Muscle layer of colon (tissue), 2 donors: ENCODE results near the gene TMEM170A.
"Not testable (repeated sequence)": the region's sequence is repeated elsewhere in the genome, so short reads cannot be mapped to it uniquely, and the experiment has no call there.

Experiments
- H3K27ac ChIP-seq: one replicate; pipeline ENCODE4 v1.7.0; 2013; ENCODE audit warnings: low read depth, mild to moderate bottlenecking, low read length, moderate library complexity
- H3K27me3 ChIP-seq, 2 donors: one replicate each; pipeline ENCODE4 v1.7.0; 2013; ENCODE audit warnings: low read length in 2 of 2, mild to moderate bottlenecking in 2 of 2; ENCODE audit not compliant: insufficient read depth in 2 of 2, control insufficient read depth in 1 of 2
- H3K36me3 ChIP-seq: one replicate; pipeline ENCODE4 v1.7.0; 2013; ENCODE audit warnings: mild to moderate bottlenecking, low read length; ENCODE audit not compliant: insufficient read depth
- H3K4me1 ChIP-seq: one replicate; pipeline ENCODE4 v1.7.0; 2013; ENCODE audit warnings: mild to moderate bottlenecking, low read length; ENCODE audit not compliant: insufficient read depth
- H3K4me3 ChIP-seq, 2 donors: one replicate each; pipeline ENCODE4 v1.7.0; 2013; ENCODE audit warnings: low read length in 2 of 2, low read depth in 1 of 2, mild to moderate bottlenecking in 1 of 2, moderate library complexity in 1 of 2
- H3K9ac ChIP-seq: one replicate; pipeline ENCODE4 v1.7.0; 2013; ENCODE audit warnings: low read length
- H3K9me3 ChIP-seq: one replicate; pipeline ENCODE4 v1.7.0; 2013; ENCODE audit warnings: mild to moderate bottlenecking, low read length
- donor health status: abdominal sarcoma.
- donor health status: Adenocarcinoma of cecum.

TMEM170A gene

DNA sequence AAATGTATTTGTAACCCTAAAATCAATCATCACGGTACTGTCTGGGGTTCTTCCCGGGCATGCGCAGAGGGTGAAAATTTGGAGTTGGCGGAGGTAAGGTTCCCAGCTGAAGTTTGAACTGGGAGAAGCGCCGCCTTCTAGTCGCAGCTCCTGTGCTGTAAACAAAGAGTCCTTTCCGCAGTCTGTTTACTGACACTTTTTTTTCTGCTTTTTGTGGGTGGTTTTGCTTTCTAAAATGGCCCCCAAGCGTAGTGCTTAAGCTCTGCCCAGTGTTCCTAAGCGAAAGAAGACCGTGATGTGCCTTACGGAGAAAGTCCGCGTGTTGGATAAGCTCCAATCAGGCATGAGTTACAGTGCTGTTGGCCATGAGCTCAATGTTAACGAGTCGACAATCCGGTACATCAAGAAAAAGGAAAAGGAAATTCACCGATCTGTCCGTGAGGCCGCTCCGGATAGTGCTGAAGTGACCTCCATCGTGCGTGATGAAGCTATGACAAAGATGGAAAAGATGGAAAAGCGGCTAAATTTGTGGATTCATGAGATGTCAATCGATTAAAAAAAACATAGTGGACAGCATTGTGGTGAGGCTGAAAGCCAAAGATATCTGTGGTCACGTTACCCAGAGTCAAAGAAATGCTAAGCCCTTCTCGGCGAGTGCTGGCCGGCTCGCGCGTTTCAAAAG lies 30.6 kb downstream of the TMEM170A start:
- Histone ChIP-seq H3K27ac (peak overlapping the region; percentile 93), H3K36me3 (no peaks in the 10 kb centered on the region), H3K9me3 (no peaks in the 10 kb centered on the region), H3K4me3 (peak overlapping the region; percentile 73 to 98), H3K4me1 (peaks cover 3% of the 10 kb centered on the region), H3K27me3 (no peaks in the 10 kb centered on the region), H3K9ac (peak overlapping the region; percentile 62)

DNA sequence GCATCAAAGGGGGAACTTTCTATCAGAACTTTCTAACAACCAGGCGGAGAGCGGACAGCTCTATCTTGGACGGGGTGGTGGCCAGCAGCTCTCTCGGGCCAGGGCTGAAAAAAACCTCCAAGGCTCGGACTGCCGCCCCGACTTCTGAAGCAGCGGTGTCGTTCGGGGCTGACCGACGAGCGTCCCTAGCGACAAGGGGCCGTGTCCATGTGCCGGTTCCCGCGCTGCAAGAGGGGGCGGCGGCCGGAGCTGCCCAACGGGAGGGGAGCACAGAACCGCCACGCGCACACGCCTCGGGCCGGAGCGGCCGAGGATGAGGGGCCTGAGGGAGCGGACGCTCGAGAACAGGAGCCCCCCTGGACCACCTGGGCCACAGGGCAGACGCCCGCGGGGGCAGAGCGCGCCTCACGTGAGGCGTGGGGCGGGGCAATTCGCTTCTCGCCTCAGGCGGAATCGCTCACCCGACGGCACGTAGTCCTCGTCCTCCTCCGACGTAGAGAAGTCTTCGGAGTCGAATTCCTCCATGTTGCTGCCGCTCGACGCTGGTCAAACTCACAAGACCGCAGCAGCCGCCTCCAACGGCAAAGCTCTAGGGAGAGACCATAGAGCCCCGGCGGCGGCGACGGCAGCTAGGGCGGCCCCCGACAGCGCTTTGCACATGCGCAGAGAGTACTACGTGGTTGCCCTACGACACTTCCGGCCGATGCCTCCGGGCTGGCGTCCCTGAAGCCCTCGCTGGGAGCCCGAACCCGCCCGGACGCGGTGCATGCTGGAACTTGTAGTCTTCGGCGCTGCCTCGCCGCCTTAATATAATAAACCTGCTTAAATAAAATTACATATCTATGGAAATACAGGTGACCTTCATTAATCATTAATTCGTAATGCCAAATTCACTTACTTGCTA lies 31.4 kb downstream of the TMEM170A start, which contains the start of gene CFDP1:
CFDP1 (minus strand) TSS at position 676 of the 904 bp plus-strand sequence; CDS start at position 525, 151 bp downstream.
- H3K9ac ChIP-seq, result peak within 1 kb of the TSS; percentile 62
- no peaks in the 10 kb centered on the region for H3K27me3 ChIP-seq
- no peaks in the 10 kb centered on the region for H3K9me3 ChIP-seq
- no peaks in the 10 kb centered on the region for H3K36me3 ChIP-seq
- peaks cover 3% of the 10 kb centered on the region for H3K4me1 ChIP-seq
- peak within 1 kb of the TSS; percentile 73 to 98 for H3K4me3 ChIP-seq
- peak within 1 kb of the TSS; percentile 93 for H3K27ac ChIP-seq

DNA sequence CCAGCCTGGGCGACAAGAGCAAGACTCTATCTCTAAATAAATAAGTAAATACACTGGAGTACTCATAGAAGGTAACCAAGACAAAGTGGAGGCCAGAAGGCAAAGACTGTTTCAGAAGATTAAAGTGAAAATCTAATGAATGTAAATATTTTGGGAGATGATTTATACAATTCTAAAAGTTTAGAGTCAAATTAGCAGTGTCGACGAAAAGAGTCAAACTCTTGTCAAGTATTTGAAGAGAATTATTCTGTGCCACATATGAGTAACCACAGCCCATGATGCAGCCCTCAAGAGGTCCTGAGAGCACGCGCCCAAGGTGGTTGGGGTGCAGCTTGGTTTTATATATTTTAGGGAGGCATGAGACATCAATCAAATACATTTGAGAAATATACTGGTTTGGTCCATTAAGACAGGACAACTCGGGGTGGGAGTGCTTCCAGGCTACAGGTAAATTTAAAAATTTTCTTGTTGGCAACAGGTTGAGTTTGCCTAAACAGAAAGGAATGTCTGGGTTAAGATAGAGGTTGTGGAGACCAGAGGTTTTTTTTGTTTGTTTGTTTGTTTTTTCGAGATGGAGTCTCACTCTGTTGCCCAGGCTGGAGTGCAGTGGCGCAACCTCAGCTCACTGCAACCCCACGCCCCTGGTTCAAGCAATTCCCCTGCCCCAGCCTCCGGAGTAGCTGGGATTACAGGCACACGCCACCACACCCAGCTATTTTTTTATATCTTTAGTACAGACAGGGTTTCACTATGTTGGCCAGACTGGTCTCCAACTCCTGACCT lies 34.7 kb downstream of the TMEM170A start:
- Histone ChIP-seq H3K36me3 (no peaks in the 10 kb centered on the region), H3K27me3 (no peaks in the 10 kb centered on the region), H3K9ac (no peak overlapping the region)

DNA sequence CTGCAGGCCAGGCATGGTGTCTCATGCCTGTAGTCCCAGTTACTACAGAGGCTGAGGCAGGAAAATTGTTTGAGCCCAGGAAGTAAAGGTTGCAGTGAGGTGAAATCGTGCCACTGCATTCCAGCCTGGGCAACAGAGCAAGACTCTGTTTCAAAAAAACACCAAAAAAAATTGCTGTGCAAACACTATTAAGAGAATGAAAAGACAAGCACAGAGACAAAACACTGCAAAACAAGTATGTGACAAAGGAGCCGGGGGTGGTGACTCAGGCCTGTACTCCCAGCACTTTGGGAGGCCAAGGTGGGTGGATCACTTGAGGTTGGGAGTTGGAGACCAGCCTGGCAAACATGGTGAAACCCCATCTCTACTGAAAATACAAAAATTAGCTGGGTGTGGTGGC lies 38.0 kb downstream of the TMEM170A start:
- H3K36me3 ChIP-seq, H3K9me3 ChIP-seq, H3K4me3 ChIP-seq, H3K9ac ChIP-seq, H3K4me1 ChIP-seq, H3K27me3 ChIP-seq, H3K27ac ChIP-seq: not testable (repeated sequence)

More for the DNA sequence above, 34.7 kb downstream of the TMEM170A start:
- Histone ChIP-seq H3K27ac (no peak overlapping the region), H3K4me3 (no peak overlapping the region), H3K4me1 (peaks cover 3% of the 10 kb centered on the region), H3K9me3 (no peaks in the 10 kb centered on the region)

DNA sequence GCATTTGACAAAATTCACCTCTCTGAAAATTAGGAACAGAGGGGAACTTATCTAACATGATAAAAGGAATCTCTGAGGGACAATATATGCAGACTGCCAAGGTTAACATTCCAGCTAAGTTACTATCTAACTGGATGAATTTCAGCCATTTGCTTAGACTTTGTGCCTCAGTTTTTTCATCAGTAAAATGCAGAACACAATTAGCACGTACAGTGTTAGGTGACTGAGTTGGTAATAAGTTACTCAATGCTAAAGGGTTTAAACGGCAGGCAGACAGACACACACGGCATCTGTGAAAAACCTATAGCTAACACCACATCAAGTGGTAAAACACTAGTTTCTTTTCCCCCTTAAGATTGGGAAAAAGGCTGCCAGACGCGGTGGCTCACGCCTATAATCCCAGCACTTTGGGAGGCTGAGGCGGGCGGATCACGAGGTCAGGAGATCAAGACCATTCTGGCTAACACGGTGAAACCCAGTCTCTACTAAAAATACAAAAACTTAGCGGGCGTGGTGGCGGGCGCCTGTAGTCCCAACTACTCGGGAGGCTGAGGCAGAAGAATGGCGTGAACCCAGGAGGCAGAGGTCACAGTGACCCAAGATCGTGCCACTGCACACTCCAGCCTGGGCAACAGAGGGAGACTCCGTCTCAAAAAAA lies 40.3 kb downstream of the TMEM170A start:
- H3K4me3 ChIP-seq, H3K27ac ChIP-seq: not testable (repeated sequence)

DNA sequence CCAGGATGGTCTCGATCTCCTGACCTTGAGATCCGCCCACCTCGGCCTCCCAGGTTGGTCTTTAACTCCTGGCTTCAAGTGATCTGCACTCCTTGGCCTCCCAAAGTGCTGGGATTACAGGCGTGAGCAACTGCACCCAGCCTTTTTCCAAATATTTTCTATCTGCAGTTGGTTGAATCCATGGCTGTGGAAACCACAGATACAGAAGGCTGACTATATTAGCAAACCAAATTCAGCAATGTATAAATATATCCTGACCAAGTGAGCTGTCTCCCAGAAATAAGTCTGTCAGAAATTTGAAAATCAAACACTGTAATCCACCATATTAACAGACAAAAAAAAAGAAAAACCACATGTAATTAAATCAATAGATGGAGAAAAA lies 40.8 kb downstream of the TMEM170A start:
- no peaks in the 10 kb centered on the region for H3K36me3 ChIP-seq
- no peak overlapping the region for H3K27ac ChIP-seq
- no peaks in the 10 kb centered on the region for H3K27me3 ChIP-seq
- no peak overlapping the region for H3K4me3 ChIP-seq
- H3K9me3 ChIP-seq, result no peaks in the 10 kb centered on the region
- no peaks in the 10 kb centered on the region for H3K4me1 ChIP-seq
- H3K9ac ChIP-seq, result no peak overlapping the region

More for the DNA sequence above, 40.3 kb downstream of the TMEM170A start:
- not testable (repeated sequence) for H3K9ac ChIP-seq, H3K36me3 ChIP-seq, H3K4me1 ChIP-seq, H3K27me3 ChIP-seq, H3K9me3 ChIP-seq

DNA sequence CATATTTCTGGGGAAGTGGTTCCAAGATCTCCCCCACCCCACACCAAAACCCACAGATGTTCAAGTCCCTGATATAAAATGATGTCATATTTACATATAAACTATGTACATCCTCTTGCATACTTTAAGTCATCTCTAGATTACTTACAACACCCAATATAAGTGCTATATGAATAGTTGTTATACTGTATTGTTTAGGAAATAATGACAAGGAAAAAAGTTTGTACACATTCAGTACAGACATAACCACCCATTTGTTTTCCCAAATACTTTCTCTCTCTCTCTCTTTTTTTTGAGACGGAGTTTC lies 42.7 kb downstream of the TMEM170A start:
- Histone ChIP-seq H3K9ac (no peak overlapping the region), H3K9me3 (no peaks in the 10 kb centered on the region), H3K27me3 (no peaks in the 10 kb centered on the region), H3K27ac (no peak overlapping the region), H3K4me1 (no peaks in the 10 kb centered on the region), H3K36me3 (no peaks in the 10 kb centered on the region), H3K4me3 (no peak overlapping the region)

DNA sequence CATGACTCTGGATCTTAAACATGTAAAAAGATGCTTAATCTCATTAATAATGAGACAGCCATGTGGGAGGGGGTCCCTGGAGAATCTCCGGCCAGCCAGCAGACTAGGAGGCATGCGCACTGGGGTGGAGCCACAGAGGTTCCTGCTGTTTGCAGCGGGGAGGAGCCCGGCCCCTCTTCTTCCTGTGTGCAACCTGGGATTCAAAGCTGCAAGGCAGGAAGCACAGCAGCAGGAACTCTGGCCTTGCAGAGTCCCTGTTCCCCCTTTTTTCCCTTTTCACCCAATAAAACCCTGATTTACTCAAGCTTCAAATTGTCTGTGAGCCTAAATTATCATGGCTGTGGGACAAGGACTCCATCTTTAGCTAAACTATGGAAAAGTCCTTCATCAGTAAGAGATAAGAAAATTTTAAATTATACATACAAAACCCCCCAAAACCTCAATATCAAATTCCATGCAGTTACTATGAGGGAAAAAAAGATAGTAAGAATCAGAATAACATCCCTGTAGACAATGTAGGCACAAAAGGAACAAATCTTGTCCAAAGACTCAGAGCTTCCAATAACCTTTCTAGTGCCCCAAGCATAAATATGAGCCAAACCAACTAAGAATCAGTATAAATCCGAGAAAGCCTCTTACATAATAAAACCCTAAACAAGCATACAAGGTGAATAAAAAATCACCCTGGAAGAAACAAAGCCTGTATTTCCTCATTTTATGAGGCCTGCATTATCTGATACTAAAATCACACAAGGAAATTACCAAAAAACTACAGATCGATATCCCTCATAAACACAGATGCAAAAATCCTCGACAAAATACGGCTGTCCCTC lies 43.3 kb downstream of the TMEM170A start:
- no peak overlapping the region for H3K4me3 ChIP-seq

DNA sequence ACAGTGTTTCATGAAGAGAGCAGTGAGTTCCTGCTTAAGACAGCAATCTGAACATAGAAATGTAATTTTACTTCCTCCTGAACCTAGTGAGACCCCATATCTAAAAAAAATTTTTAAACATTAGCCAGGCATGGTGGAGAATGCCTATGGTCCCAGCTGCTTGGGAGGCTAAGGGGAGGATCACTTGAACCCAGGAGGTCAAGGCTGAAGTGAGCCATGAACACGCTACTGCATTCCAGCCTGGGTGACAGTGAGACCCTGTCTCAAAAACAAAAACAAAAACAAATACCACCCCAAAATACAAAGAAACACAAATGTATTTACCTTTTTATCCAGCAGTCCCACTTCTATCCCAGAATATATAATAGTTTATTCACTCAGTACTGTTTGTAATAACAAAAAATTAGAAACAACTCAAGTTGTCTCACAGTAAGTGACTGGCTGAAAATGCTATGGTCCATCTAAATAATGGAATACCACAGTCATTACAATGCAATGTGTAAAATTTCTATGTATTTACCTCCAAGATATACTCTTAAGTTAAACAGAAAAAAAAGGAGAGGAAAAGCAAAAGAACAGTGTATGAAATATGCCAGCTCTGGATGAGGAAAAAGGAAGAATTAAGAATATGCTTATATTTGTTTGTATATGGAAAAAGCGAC lies 47.5 kb downstream of the TMEM170A start:
- Histone ChIP-seq H3K27me3 (no peaks in the 10 kb centered on the region), H3K9ac (no peak overlapping the region), H3K4me1 (peaks cover 4% of the 10 kb centered on the region), H3K36me3 (peaks cover 6% of the 10 kb centered on the region), H3K4me3 (no peak overlapping the region), H3K9me3 (no peaks in the 10 kb centered on the region), H3K27ac (no peak overlapping the region)

More for the DNA sequence above, 43.3 kb downstream of the TMEM170A start:
- no peak overlapping the region for H3K9ac ChIP-seq
- H3K27ac ChIP-seq, result no peak overlapping the region
- H3K9me3 ChIP-seq, result no peaks in the 10 kb centered on the region
- no peaks in the 10 kb centered on the region for H3K4me1 ChIP-seq
- H3K27me3 ChIP-seq, result no peaks in the 10 kb centered on the region
- no peaks in the 10 kb centered on the region for H3K36me3 ChIP-seq
